Stimulated activated CD4-positive, alpha-beta T cell treated with anti-CD3 and anti-CD28 coated beads, Interleukin-2, amount 100 ng/mL, for 4 hours (primary cell): Measurements from ENCODE around the gene USP53.
"Not testable (repeated sequence)": the region's sequence is repeated elsewhere in the genome, so short reads cannot be mapped to it uniquely, and the experiment has no call there.

ENCODE experiments used
- DNase-seq: peaks from one replicate; pipeline ENCODE4 v3.0.0-alpha.2; 2020; ENCODE audit warnings: low read depth

USP53 gene

DNA sequence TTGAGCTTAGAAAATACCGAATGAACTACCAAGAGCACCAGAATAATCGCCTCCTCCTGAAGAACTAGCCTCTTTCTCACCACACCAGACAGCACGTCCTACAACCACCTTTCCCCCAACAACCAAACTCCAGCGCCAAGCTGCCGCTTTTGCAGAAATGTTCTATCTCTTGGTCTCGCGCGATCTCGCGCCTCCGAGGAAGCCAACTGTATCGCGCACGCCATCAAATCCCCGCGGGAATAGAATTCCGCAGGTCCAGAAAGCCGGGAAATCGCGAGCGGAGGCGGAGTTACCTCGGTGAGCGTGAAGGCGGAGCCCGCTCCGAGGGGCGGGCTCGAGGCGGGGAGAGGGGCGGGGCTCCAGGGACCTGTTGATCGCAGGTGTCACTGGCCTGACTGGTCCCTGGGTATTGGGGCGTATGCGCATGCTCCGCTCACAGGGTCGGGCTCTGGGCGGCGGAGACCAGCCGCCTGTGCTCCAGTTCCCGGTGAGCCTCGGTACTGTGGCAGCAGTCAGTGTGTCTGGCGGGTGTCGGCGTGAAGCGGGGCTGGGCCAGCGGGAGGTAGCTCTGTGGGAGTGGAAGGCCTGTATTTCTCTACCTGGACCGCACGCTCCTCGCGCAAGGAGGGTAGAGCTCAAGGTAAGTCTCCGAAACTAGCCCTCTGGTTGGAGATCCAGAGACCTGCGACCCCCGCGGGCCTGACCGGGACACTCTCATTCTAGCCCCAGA lies at the start of gene USP53:
TSS of gene USP53 (plus strand) at position 480 of the 730 bp plus-strand sequence. CDS start 27,047 bp downstream, outside the sequence.
- peak; percentile 98 for DNase-seq

DNA sequence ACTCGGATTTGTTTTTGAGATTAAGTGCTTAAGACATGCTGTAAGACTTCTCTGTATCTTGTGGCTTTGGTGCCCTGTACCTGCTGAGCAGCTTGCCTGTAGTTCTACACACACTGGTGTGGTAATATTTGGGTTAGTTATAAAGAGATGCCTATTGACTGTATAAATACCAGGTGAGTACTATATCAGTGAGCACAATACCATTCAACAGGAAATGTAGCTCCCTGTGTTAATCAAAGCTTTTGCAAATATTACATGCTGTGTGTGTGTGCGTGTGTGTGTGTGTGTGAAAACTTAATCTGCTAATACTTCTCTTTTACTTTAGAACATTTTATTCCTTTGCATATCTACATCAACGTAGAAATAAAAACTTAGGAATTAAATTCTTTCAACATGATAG lies 46.7 kb upstream of the USP53 start:
- no peak for DNase-seq

DNA sequence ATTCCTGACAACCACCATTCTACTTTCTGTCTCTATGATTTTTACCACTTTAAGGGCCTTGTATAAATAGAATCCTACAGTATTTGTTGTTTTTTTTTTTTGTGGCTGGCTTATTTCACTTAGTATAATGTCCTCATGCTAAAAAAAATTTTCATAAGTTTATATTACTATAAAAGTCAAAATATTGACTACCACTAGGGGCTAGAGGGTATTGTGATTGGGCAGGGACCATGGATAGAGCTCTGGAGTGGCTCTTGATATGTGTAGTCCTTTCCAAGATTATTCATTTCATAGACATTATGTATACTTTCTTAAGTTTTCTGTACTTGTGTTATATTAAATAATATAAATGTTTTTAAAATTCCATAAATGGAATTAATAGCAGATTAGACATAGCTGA lies 42.3 kb upstream of the USP53 start:
- DNase-seq, result no peak

DNA sequence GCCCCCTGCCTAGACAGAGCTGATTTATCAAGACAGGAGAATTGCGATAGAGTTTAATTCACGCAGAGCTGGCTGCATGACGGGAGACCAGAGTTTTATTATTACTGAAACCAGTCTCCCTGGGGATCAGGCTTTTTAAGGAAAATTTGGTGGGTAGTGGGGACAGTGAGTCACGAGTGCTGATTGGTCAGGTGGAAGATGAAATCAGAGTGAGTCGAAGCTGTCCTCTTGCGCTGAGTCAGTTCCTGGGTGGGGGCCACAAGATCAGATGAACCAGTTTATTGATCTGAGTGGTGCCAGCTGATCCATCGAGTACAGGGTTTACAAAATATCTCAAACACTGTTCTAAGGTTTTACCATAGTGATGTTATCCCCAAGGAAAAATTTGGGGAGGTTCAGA lies 40.3 kb upstream of the USP53 start:
- DNase-seq, result no peak

DNA sequence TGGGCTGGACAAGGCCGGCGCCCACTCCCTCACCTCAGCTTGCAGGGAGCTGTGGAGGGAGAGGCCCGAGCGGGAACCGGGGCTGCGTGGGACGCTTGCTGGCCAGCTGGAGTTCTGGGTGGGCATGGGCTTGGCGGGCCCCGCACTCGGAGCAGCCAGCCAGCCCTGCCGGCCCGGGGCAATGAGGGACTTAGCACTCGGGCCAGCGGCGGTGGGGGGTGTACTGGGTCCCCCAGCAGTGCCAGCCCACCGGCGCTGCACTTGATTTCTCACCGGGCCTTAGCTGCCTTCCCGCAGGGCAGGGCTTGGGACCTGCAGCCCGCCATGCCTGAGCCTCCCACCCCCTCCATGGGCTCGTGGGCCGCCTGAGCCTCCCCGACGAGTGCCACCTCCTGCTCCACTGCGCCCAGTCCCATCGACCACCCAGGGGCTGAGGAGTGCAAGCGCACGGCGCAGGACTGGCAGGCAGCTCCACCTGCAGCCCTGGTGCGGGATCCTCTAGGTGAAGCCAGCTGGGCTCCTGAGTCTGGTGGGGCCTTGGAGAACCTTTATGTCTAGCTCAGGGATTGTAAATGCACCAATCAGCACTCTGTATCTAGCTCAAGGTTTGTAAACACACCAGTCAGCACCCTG lies 38.7 kb upstream of the USP53 start:
- DNase-seq, result not testable (repeated sequence)

DNA sequence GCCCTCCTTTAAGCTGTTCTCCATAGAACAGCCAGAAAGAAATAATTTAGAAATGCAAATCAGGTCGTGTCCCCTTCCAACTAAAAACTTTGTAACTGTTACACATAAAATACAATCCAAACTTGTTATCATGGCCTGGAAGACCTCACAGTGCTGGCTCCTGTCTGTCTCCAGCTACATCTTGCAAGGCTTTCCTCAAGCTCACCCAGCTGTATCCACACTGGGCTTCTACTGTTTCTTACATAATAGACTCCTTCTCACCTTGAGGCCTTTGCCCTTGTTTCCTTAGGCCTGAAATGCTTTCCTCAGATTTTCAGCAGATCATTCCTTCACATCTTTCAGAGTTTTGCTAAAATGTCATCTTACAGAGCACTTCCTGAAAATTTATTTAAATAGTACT lies 33.5 kb upstream of the USP53 start:
- no peak for DNase-seq

DNA sequence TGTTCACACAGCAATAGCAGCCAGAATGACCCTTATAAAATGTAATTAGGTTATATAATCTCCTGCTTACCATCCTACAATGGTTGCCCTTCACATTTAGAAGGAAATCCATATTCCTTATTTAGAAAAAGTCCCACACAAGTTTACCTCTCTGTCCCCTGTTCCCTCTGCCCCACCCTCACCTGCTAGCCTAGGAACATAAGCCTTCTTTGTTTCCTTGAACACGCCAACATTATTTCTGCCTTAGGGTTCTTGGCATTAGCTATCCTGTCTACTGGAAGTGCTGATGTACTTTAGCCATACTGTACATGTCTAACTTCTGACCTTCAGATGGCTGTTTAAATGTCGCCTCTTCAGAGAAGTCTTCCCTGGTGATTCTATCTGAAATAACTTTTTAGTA lies 28.4 kb upstream of the USP53 start:
- no peak for DNase-seq

DNA sequence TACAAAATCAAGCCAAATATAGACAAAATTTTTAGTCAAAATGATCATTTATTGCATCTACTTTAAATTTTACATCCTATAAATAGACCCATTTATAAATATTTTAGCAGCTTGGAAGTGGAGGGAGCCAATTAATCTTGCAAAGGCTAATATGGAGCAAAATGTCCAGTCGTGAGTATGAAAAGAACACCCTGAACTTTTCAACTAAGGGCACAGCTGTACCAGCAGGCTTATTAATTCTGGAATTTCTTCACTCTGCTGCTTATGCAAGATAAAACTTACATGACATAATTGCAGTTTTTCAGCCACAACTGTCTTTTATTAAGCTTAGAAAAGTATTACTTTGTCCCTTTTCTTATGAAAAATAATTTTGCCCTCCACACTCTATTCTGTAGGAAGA lies 22.9 kb upstream of the USP53 start:
- DNase-seq, result no peak

DNA sequence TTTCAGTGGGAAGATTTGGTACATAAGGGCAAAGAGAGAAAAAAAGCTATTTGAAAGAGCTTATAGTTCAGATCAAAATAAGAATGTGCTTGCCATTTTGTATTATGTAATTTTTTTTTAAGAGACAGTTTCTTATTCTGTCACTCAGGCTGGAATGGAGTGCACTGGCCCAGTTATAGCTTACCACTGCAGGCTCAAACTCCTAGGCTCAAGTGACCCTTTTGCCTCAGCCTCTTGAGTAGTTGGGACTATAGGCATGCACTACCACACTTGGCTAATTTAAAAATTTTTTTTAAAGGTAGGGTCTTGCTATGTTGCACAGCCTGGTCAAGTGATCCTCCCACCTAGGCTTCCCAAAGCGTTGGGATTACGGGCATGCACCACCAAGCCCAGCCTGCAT lies 22.2 kb upstream of the USP53 start:
- no peak for DNase-seq

DNA sequence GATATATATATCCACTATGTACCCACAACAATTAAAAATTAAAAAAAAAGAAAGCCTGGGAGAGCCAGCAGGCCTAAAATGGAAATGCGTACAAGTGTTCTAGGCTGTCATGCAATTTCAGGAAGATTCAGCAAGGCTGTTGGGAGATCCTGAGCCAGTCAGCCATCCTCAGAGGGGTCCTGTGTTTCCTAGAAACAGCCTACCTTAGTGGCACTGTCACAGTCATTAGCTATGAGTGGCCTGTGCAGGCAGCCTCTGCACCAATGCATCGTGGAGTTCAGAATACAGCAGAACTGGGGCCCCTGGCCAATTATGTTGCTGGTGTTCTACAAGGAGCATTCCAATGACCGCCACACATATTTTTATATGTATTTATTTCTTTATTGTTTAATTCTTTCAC lies 21.0 kb upstream of the USP53 start:
- no peak for DNase-seq

DNA sequence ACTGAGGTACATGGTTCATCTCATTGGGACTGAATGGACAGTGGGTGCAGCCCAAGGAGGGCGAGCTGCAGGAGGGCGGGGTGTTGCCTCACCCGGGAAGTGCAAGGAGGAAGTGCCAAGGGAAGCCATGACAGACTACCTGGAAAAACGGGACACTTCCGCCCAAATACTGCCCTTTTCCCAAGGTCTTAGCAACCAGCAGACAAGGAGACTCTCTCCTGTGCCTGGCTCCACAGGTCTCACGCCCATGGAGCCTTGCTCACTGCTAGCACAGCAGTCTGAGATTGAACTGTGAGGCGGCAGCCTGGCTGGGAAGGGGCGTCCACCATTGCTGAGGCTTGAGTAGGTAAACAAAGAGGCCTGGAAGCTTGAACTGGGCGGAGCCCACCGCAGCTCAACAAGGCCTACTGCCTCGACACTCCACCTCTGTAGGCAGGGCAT lies 14.7 kb upstream of the USP53 start:
- DNase-seq, result no peak

DNA sequence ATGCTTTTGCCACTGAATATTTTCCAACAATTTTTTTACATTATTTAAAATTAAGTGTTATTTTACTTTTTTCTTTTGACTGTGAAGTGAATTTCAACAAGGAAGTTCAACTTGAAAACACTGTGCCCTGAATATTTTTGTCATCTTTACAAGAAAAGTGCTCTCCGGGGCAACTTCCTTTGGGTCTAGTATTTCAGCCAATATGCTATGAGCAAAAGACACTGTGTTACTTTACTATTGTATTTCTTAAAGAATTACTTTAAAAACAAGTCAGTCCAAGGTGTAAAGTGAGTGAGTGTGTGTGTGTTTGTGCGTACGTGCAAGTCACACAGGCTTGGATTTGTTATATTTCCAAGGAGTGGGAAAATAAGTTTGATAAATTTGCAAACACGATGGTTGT lies 7.6 kb upstream of the USP53 start:
- no peak for DNase-seq

DNA sequence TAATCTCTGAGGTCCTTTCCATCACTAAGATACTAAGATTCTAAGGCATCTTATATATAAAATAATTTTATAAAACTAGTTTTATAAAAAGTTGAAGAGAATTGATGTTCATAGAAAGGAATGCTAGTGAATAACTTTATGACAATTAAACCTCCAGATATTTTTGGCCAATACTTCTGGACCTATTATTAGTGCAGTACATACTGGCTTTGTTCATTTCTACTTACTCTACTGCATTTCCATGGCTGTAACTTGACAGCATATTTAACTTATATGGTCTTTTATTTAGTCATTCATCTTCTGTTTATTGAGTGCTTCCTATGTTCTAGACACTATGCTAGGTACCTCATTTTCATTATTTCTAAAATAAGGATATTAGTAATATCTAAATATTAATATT lies 6.8 kb upstream of the USP53 start:
- DNase-seq, result no peak

DNA sequence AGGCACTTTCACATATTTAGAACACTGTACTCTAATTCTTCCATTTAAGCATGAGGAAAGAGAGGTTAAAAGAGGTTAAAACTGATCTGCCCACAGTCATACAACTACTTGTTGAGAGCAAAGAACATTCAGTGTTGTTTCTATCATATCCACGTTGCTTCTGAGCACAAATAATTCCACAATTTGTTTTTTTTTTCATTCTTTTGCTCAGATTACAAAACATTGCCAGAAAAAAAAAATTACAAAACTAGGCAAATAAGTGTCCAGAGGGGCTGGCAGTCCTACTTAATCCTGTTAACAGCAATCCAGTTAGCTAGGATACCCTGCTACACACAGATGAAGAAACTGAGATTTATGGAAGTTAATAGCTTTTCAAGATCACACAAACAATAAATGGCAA lies 6.3 kb upstream of the USP53 start:
- no peak for DNase-seq

DNA sequence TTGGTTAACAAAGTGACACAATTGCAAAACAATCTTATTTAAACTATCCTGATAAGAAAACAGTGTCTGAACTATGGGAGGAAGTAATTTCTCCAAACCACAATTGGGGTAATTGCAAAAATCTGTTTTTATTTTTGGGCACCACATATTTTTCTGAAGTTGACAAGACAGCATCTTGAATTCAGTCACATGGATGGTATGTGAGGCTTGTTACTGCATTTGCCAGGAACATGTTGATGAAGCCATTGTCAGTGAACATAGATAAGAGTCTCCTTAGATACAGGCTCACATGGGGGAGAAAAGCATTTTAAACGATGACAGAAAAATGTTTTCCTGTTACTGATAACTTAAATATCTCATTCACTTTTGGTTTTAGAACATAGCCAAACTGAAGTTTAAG lies 5.5 kb upstream of the USP53 start:
- DNase-seq, result no peak

DNA sequence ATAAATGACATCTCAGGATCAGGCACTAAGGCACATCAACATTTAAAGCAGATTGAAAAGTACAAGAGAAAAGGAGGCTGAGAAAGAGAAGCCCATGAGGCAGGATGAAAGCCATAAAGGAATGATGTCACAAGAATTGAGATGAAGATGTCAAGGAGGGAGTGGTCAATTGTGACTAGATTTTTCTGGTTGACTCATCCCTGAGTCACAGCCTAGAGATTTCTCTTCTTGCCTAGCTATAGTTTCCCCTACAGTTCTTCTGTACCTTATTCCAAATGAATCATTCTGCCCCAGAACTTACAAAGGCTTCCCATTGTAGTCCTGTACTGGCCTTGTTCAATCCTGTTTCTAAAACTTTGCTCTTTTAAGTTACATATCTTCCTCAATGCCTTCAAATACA lies 3.4 kb upstream of the USP53 start:
- peak; percentile 71 for DNase-seq

DNA sequence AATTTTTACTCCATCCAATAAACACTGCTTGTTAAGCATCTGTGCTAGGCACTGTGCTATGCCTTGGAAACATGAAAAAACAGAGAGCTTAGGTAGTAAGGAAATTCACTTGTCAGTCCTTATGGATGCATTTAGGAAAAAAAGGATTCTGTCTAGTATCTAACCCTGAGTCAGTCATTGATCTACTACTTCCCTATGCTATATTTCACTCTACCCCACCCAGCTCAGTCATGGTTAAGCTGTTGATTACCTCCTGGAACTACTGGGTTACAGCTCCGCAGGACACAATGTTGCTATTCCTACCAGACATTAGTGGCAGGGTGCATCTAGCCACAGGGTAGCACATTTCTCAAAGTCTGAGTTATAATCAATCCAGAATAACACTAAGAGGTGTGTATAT lies 2.9 kb upstream of the USP53 start:
- no peak for DNase-seq

DNA sequence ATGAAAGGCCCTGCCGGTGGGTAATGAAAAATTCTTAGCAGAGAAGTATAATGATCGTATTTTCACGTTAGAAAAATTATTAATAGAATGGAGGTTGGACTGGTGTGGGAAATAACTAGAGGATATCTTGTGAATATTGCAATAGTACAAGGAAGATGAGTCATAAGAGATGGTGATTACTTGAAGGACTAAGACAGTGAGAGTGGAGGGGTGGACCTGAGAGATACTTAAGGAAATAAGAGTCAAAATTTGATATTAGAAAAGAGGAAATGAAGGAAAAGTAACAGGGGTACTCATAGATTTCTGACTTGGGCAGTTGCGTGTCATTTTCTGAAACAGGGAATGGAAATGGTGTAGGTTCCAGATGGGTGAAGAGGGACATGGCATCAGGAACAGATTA lies 1.7 kb upstream of the USP53 start:
- no peak for DNase-seq

DNA sequence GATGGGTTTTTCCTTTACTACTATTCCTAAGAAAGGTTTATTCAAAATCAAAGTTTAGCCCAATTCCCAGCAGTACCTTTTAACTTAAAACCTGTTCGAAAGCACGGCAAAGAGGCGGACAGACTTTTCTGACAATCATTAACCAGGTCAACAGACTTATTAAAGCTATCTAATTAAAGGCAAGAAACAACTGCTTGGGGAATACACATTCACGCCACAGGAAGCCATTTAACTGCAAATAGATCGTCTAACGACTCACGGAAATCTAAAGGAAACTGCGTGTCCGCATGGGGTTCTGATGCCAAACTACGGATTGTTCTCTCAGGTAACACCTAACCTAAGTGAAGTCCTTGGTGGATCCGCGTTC lies 663 bp upstream of the USP53 start:
- DNase-seq, result no peak

DNA sequence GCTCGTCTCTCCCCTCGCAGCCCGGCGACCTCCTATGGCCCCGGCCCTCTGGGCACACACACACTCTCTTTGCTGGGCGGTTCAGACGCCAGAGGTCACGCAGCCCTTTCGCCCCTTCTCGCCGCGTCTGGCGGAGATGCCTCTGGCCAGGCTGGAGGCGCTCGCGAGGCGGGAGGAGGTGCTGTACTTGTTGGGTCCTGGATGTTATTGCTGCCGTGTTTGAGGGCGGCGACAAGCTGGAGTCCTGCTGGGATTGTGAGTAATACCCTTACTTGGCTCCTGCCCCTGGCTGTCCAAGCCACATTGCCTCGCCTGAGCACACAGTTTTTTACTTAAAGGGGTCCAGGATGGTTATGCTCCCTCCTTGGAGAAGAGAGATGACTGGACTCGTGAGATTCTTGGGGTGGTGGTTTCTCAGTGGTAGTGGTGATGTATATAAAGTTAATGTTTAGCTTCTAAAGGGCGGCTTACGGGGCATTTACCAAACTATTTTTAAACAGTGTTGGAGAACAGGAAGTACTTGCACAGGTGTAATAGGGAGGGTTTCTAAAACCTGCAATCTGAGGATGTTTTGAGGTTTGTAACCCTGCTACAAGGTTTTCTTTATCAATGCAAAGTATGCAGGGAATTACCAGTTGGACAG lies 572 bp downstream of the USP53 start:
- DNase-seq, result peak; percentile 33

DNA sequence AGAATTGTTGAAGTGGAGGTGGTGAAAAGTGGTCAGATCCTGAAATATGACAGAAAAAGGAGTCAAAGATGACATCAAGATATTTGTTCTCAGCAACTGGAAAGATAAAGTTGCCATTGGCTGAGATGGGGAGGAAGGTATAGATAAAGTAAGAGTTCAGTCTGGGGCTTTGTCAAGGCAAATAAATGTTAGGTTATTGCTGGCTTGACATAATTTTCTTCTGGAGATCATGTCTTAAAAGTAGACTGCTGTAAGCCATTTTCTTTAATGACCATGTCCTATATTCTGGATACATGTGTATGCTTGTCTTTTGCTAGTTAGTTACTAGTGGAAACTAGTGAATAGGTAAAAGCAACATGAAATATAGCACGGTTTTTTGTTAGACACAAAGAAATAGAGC lies 5.6 kb downstream of the USP53 start:
- no peak for DNase-seq

DNA sequence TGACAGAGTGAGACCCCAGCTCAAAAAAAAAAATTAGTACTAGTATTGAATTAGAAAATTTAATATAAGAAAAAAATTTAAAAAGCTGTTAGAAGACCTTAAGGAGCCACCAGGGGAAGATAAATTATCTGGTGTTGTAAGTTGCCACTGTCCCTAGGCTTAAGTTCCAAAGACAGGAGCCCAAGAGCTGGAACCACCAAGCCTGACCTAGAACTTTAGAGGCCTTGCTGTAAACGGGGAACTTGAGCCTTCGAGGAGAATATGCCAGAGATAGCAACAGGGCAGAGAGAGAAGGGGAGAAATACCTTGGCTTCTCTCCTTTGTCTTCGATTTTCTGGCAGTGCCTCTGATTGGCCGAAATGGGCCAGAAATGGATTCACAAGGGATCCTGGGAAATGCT lies 8.9 kb downstream of the USP53 start:
- DNase-seq, result no peak

DNA sequence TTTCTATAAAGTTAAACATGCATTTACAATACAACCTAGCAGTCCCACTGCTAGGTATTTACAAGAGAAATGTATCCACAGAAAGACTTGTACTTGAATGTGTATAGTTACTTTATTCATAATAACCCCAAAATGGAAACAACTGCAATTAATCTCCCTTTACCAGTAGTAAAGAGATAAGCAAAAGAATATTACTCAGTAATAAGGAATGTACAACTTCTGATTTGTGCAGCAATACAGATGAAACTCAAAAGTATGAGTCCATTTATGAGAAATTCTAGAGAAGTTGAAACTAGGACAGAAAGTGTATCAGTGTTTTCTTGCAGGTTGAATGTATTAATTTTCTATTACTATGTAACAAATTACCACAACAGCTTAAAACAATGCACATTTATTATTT lies 15.2 kb downstream of the USP53 start:
- no peak for DNase-seq

DNA sequence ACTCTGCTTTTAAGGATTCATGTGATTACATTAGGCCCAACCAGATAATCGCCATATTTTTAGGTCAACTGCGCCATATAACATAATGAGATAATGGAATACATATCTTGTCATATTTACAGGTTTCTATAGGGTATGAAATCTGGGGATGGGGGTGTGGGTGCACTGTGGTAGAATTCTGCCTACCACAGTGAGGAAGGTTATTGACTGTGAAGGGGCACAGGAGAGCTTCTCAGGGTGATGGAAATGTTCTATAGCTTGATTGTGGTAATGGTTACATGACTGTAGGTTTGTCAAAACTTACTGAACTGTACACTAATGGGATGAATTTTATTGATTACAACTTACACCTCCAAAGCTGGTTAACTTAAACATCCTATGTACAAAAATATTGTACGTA lies 15.9 kb downstream of the USP53 start:
- DNase-seq, result no peak
